HG02884 (cell line): ENCODE measurements around the gene JAML.

Experiments used
- ATAC-seq: cut with Tn5 transposase; IDR thresholded peaks from one replicate; pipeline ENCODE4 v1.9.1; 2021; ENCODE audit warnings: mild to moderate bottlenecking, moderate library complexity; ENCODE audit not compliant: unreplicated experiment

Gene JAML

DNA sequence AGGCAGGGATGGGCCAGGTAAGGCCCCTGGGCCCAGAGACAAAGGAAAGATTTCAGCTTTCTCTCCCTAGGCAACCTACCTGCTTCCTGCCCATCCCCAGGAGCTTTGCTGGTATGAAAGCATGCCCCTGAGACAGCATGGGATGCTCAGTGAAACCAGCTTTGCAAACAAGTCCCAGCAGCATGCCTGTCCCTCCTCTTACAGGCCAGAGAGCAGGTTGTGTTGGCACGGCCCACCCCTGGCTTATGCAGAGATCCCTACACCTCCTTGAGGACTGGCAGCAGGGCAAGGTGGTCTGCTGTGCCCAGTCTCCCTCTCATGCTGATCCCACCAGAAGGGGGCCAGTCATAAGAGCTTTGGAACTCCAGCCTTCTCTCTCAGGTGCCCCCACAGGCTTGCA, 75.3 kb downstream of the JAML start:
- ATAC-seq: no peak

DNA sequence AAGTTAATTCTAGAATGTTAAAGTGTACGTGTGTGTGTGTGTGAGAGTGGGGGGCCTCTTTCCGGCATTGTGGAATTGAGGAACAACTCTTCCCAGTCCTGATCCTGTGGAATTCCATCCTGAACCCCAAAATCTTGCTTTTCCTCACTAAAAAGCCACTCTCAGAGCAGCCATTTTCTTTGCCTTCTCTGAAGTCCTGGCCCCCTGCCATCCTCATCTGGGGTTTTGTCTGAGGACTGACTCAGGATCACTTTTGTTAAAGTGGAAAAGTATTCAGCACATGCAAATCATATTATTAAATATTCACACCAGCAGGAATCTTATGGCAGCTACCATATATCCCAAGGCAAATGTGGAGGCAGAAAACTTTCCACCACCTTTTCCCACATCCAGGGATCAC, 76.0 kb downstream of the JAML start:
- ATAC-seq: no peak

DNA sequence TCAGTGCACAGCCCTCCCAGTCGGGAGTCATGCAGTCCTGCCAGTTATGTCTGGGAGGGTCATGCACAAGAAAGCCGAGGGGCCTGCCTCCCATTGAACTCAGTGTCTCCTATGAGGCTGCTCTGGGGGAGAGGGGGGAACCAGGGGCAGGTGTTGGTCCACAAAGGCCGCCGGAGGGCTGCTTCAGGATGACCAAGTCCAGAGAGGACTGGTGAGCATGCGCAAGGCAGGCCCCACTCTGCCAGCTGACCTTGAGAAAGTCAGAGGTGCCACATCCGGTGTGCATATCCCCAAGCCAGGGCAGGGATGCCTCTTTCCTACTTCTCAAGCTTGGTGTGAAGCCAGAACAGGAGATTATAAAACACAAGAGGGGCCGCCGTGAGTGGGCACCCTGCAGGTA, 76.6 kb downstream of the JAML start:
- no peak for ATAC-seq

DNA sequence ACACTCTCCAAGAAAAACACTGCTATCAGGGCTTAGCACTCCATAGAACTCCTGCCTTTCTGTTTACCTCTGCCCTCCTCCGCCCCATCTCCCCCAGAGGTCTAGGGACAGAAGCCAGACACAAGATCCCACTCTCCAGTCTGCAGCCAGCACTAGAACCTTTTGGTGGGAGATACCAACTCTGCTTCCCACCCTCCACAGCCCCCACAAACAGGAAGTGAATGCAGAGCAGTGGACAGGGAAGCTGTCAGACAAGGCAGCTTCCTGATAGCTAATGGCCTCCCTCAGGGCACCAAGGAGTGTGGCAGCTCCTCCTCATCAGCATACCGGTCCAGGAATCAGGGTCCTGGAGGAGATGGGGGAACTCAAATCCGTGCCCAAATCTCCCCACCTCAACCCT, 77.3 kb downstream of the JAML start:
- ATAC-seq: no peak

DNA sequence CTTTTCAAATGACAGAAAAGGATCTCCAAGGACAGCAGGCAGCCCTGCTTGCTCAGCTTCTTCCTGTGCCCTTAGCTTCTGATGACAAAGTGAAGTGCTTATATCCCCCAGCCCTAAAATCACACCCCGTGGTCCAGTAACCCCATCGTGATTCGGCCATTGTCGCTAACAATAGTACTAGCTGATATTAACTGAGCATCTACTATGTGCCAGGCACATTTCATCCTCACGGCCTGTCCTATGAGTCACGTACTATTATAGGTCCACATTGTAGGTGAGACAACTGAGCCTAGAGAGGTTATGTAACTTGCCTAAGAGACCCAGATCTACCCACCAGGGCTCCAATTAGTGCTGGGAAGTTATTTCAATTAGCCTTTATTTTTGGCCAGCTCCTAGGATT, 78.3 kb downstream of the JAML start:
- ATAC-seq: no peak

DNA sequence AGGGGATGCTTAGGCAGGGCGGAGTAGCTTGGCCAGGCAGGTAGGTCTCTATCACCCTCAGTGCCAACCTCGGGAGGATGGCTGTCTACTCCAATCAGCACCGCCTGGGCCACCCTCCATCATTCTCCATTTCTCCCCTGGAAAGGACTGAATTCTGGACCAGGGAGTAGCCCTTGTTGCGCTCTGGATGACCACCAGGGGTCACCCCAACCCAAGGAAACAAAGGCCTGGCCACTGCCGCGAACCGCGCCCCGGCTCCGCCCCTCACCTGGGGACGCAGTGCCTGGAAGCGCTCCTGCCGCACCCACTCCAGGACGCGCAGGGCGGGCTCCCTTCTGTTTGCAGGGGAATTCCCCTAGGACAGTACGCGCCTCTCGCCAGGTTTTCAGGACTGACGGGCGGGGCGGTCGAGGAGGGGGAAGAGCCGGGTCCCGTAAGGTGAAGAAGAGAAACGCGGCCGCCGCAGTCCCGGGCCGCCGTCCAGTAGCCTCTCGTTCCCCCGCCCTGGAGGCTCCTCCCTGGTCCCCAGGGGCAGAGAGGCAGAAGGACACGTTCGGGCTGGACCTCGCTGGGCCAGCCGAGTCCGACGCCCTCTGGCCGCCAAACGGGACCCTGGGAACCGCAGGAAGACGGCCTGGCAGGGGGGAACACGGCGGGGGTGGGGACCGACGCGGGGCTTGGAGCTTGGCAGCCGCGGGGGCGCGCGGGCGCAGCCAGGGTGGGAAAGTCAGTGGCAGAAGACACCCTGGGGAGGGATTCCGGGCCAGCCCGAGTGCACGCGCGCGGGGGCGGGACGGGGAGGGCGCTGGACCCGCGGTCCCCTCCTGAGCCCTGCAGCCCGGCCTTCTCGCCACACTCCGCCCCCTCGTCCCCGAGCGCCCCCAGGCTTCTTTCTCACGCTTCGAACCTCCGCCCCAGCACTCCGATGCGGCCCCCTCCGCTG, 79.3 kb downstream of the JAML start:
- no peak for ATAC-seq

DNA sequence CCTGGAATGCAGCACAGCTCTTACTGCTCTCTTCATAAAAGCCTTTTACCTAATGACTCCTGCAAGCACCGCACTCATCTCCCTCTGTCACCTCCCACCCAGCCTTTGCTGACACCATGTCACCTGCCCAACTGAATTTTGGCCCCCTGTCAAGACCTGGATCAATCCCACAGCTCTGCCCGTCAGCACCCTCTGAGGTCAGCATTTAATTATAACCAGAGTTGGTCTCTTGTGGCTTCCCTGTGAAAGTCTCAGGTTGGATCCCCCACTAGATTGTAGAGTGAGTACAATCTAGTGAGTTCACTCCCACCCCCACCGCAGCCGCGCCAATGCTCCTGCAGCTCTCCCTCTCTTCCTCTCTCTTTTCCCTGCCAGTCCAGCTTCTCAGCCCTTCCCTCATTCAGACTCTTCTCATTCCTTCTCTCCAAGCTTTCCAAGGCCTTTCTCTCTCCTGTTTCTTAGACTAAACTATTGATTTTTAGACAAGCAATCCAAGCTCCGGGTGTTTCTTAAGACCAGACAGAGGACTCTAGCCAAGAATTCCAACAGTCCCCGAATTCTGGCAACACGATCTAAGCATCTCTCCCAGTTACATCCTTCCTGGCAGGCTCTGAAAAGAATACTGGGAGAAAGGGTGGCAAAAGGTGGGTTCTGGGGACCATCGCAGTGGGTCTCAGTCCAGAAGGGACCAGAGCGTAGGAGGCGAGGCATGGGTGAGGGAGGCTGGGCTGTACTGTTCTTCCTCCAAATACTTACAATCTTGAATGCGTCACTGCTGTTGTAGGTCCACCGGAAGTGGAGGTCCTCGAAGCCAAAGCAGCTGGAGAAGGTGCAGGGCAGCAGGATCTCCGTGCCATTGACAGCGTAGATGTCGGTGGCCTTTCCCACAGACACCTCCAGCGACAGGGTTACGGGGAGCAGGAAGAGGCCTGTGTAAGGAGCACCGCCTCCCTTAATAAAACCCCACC, 80.2 kb downstream of the JAML start:
- ATAC-seq: no peak
